NT2/D1 (cell line): ENCODE results near the gene TEKT5.

Experiments used
- SUZ12 ChIP-seq: IDR thresholded peaks from 2 replicates; pipeline ENCODE4 v1.6.1; 2011; ENCODE audit not compliant: insufficient read length, insufficient read depth; ENCODE audit errors: extremely low read depth
- YY1 ChIP-seq: IDR thresholded peaks from 2 replicates; pipeline ENCODE4 v1.6.1; 2011; ENCODE audit not compliant: insufficient read length, insufficient read depth
- ZNF274 ChIP-seq: IDR thresholded peaks from 2 replicates; pipeline ENCODE4 v1.6.1; 2011; ENCODE audit warnings: mild to moderate bottlenecking, low read depth, low read length

- TF ChIP-seq YY1 (no peak), ZNF274 (no peak), SUZ12 (no peak)
Measured at GRCh38 chr16:10654592-10655414, 39.9 kb downstream of the TEKT5 start.
